Activated T-helper 1 cell treated with anti-CD3 and anti-CD28 coated beads, Interleukin-2, amount 50 U/mL, for 16 hours (primary cell): ENCODE measurements around the gene NCEH1.

Experiments
- DNase-seq, 2 donors: peaks; one replicate each; pipeline ENCODE4 v3.0.0-alpha.2; 2020; ENCODE audit warnings: low read depth in 1 of 2, low spot score in 1 of 2

Gene NCEH1

DNA sequence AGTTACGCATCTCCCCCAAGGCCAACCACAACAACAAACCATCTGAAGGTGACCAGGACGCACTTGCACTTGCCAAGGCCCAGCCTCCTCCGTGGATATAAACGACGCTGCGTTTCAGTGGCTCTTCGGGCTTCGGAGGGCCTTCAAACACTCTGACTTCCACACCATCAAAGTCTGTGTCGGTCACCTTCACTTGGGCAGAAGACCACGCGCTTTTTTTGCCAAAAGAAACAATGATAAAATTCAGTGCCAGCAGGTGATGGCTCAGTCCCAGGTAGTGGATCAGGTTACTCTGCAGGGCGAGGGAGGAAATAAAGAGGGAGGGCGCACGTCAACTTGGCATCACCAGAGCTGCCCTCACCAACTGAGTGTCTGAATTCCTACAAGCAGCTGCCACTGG lies 63.0 kb downstream of the NCEH1 start:
- no peak for DNase-seq

- no peak for DNase-seq
Observed at GRCh38 chr3:172647080-172647479, 63.8 kb downstream of the NCEH1 start.

DNA sequence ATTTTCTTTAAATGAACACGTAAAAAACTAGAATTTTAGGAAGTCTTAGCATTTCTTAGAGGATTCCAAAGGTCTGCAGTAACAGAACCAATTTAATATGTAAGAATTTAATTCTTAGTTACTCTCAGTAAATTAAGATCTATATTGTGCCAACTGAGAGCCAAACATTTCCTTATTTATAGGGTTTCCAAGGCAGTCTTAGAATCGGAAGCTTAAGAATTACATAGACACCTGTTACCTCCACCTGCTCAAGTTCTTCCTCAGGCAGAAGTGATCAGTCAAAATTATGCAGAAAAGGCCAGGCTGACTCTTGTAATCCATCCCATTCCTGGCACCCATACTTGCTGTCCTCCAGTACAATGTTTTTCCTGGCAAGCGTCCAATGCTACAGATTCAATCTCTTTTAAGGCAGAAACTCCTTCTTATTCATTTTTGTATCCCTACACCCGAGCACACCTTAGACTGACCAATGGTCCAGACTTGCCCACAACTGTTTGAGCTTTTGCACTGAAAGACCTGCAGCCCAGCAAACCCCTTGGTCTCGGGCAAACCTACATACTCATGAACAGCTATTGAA lies 64.3 kb downstream of the NCEH1 start:
- DNase-seq = no peak

GRCh38 chr3:172644258-172644657 lies 66.6 kb downstream of the NCEH1 start:
- no peak for DNase-seq

DNA sequence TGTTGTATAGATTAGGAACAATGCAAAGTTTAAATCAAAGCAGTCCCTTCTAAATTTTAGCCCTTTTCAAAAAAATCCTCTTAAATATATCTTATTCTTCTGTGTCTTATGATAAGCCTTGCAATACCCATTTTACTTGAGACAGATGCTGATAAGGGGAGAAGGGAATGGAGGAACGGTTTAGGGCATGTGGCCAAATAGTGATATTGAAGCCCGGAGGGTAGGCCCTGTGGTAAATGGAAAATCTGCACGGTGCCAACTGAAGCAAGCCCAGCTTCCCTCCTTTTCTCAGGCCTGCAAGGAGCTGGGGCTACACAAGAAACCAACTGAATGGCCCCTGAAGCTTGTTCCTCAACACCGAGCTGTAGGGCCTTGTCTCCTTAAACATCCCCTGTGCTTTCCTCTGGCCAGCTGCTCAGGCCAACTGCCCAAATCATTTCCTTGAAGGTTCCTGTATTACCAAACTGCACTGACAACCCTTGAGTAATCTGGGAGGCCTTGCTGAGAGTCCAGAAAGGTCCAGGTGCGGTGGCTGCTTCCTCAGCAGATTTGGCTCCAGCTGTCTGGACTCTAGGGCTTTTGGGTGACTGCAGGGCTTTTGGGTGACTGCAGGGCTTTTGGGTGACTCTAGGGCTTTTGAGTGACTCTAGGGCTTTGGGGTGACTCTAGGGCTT lies 67.2 kb downstream of the NCEH1 start:
- no peak for DNase-seq

DNA sequence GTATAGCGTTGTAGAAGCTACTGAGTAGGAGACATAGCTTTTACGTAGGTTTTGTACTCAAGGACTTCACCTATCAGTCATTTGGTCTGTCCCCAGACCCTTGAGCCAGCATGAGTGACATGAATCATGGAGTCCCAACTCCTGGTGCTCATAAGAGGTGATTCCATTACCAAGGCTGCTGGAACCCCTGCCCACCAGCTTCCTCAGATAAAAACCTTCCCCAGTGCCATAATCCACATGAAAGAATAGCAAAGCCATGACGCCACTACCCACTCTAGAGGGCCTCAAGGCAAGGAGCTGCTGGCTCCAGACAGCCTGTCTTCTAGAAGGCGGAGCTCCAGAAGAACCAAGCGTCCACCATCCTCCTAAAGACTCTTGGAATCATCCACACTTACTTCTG lies 69.6 kb downstream of the NCEH1 start:
- no peak for DNase-seq

GRCh38 chr3:172640751-172641150 lies 70.1 kb downstream of the NCEH1 start:
- no peak for DNase-seq

GRCh38 chr3:172635588-172635987 lies 75.3 kb downstream of the NCEH1 start:
- DNase-seq = no peak

- no peak for DNase-seq
Observed at GRCh38 chr3:172634948-172635347, 75.9 kb downstream of the NCEH1 start.

DNA sequence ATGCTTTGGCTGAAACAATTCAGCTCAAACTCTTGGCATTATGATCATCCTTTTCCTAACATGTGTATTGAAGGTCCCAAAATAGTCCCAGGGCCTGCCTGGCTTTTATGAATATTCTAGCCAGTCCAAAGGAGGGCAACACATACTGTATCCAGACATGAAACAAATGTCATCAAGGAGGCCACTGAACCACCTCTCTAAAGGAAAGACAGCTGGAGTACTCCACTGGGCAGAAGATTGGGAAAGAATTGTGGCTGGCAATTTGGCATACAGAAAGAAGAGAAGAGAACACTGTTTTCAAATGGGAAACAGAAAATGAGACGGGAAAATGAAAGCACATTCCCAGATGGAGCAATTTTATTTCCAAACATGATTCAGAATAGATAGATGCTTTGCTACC lies 80.6 kb downstream of the NCEH1 start:
- DNase-seq = no peak

DNA sequence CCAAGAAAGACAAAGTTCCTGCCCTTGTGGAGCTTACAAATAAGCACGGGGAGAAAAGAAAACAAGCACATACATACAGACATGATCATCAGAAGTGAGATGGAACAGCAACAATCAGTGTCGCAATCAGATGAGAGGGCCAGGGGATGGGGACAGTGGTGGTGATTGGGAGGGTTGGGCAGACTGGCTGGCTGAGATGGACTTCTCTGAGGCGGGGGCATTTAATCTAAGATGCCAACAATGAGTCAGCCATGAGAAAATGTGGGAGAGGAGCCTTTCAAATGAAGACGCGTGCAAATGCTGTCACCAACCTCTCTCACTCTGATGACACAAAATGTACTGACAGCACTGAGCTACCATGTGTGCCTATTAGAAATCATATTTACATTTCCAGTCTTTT lies 81.4 kb downstream of the NCEH1 start:
- DNase-seq = no peak

DNA sequence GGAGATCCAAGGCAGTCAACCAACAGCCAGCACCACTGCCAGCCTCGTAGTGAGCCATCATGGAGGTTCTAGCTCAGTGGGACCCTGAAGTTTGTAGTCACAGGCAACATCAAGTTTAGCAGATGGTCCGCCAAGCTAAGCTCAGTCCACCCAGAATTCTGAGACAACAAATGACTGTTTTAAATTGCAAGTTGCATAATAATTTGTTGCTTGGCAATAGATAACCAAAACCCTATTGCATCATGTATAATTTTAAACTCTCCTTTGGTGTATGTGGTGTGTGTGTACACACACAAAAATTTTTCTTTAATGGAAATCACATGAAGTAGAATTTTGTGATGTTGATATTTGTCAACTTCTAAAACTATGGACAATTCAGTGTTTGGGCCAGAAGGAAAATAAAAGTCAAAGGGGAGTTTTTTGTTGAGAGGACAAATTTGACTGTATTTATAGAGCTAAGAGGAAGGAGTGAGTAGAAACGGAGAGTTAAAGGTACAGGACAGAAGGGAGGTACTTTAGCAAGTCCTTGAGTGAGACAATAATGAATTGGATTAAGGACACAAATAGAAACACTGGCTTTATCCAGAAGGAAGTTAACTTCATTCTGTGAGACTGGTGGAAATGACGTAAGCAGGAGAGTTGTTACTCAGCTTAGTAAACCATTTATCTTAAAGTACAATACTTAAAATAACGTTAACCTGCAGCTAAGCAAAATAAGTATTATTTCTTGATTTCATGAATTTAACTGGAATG lies 83.6 kb downstream of the NCEH1 start:
- no peak for DNase-seq

- DNase-seq = no peak
Observed at GRCh38 chr3:172626021-172626640, 84.7 kb downstream of the NCEH1 start.

- DNase-seq = no peak
Observed at GRCh38 chr3:172625404-172625803, 85.5 kb downstream of the NCEH1 start.

DNA sequence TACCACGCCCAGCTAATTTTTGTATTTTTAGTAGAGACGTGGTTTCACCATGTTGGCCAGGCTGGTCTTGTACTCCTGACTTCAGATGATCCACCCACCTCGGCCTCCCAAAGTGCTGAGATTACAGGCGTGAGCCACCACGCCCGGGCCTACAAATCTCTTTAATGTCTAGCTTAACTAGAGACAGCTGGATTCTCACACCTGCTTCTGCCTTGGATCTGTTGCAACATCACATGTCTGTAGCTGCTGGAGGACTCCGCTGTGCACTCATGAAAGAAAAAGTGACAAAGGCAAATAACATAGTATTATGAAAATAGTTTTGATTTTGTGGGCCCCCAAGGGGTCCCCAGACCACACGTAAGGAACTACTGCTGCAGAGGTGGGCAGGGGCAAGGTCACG lies 85.9 kb downstream of the NCEH1 start:
- no peak for DNase-seq

DNA sequence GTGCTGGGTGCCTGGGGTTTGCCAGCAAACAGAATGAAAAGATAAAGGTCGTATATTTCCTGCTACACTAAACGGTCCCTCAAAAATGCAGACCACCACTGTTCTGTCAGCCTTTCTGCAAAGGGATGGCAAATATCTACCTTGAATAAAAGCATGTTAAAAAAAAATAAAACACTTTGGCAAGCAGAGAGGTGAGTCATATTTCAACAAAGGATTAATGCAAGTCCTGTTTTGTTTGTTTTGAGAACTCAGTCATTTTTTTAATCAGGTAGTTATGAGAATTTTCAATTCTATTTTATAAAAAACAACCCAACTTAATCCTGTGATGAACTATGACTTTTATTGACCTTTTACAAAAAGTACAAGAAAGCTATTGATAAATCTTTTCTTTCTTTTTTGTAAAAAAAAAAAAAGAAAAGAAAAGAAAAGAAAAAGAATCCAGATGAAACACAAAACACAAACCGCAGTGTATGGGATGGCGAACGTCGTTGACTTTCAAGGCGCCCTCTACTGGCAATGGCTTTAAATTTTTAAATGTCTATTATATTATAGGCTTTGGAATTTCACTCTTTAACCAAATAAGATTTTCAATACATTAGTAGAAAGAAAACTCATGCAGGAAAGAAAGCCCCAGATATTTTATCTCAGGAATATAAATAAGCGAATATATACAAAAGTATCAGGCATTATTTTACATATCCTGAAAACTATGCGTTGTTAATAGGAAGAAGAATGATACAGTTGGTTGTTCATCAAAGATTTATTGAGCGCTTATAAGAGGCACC lies 87.8 kb downstream of the NCEH1 start:
- DNase-seq = no peak

DNA sequence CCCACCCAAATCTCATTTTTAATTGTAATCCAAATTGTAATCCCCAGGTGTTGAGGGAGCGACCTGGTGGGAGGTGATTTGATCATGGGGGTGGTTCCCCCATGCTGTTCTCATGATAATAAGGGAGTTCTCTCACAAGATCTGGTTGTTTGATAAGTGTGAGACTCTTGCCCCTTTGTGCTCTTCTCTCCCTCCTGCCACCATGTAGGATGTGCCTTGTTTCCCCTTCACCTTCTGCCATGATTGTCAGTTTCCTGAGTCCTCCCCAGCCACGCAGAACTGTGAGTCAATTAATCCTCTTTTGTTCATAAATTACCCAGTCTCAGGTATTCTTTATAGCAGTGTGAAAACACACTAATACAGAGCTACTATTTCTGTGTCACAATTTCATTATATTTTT lies 88.7 kb downstream of the NCEH1 start:
- DNase-seq = no peak

DNA sequence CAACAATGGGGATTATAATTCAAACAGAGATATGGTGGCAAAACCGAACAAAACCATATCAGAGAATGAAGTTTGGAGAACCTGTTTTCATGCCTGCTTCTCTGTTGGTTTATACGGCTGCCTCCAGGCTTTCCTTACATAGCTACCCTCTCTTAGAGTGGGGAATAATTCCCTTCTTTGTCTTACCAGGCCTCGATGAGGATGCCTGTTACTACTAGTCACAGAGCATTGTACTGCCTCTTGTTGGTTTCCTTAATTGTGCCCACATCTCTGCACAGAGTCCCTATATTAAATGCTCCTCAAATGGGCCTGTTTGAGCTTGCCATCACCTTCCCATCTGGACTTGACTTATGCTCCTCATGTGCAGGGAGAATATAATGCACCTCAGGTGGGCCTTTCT lies 92.9 kb downstream of the NCEH1 start:
- no peak for DNase-seq

GRCh38 chr3:172617013-172617706 lies 93.7 kb downstream of the NCEH1 start:
- no peak for DNase-seq

- DNase-seq = no peak
Observed at GRCh38 chr3:172616031-172616461, 94.8 kb downstream of the NCEH1 start.

GRCh38 chr3:172615296-172615695 lies 95.6 kb downstream of the NCEH1 start:
- DNase-seq = no peak
